Measurements from ENCODE around the gene CLPTM1L.
"Not testable (repeated sequence)": the region's sequence is repeated elsewhere in the genome, so short reads cannot be mapped to it uniquely, and the experiment has no call there.

The CLPTM1L gene

DNA sequence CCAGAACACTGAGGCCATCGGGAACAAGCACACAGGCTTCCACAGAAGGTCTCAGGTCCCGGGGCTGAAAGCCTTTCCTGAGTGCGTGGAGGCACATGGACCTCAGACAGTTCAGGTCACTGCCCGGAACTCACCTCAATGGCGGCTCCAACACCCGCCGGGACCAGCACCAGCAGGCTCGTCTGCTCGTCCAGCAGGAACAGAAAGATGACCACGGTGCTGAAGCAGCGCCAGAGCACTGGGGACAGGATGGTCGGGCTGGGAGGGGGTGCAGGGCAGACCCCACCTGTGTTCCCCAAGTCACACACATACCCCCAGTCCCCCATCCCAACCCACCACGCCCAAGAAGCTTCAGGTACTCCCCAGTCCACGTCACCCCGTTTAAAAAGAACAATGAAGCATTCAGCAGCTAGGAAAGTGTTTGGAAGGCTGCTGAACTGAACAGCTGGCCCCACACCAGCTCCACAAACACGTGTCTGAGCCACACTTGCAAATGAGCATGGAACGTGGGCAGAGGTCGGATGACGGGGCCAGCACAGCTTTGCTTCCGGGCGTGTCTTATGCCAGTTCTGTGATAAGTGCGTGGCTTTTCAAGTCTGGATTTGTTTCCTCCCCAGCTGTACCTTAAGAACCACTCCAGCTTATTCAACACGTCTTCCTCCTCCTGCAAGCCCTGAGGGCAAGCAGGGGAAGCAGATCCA is 14.6 kb downstream of the CLPTM1L start:
- TF ChIP-seq CTCF (IDR thresholded peaks at IDR 0.05; ENCODE audit: low read depth, low read length, missing control alignments) = no peak
- no peak overlapping the region for H3K4me3 ChIP-seq (ENCODE audit: low read depth, low read length)
- no peak for DNase-seq (ENCODE audit: low read depth)

DNA sequence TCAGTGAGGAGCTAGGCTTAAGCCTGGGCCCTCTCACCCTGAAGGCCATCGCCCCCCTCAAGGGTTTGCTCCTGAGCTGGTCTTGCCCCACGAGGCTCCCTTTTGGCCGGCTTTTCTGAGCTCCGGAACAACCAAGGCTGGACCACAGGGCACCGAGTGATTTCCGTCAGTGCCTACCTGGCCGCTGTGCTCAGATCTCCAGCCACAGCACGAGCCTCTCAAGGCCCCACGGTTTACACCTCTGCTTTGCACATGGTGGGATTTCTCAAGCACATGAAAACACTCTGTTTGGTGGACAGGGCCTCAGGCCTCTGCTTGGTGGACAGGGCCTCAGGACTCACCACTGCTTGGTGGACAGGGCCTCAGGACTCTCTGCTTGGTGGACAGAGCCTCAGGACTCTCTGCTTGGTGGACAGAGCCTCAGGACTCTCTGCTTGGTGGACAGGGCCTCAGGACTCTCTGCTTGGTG is 15.8 kb downstream of the CLPTM1L start:
- TF ChIP-seq CTCF (IDR thresholded peaks at IDR 0.05; ENCODE audit: low read depth, low read length, missing control alignments) = no peak
- no peak for DNase-seq (ENCODE audit: low read depth)
- no peak overlapping the region for H3K4me3 ChIP-seq (ENCODE audit: low read depth, low read length)

DNA sequence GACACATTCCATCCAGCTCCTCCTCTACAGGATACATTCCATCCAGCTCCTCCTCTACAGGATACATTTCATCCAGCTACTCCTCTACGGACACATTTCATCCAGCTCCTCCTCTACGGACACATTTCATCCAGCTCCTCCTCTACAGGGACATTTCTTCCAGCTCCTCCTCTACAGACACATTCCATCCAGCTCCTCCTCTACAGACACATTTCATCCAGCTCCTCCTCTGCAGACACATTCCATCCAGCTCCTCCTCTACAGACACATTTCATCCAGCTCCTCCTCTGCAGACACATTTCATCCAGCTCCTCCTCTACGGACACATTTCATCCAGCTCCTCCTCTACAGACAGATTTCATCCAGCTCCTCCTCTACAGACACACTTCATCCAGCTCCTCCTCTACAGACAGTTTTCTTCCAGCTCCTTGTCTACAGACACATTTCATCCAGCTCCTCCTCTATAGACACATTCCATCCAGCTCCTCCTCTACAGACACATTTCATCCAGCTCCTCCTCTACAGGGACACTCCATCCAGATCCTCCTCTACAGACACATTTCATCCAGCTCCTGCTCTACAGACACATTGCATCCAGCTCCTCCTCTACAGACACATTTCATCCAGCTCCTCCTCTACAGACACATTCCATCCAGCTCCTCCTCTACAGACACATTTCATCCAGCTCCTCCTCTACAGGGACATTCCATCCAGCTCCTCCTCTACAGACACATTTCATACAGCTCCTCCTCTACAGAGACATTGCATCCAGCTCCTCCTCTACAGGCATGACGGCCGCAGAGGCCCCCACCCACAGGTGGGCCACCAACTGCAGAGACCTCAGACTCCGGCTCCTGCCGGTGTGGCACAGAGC is 16.4 kb downstream of the CLPTM1L start:
- not testable (repeated sequence) for H3K4me3 ChIP-seq (ENCODE audit: low read depth, low read length); DNase-seq (ENCODE audit: low read depth)

DNA sequence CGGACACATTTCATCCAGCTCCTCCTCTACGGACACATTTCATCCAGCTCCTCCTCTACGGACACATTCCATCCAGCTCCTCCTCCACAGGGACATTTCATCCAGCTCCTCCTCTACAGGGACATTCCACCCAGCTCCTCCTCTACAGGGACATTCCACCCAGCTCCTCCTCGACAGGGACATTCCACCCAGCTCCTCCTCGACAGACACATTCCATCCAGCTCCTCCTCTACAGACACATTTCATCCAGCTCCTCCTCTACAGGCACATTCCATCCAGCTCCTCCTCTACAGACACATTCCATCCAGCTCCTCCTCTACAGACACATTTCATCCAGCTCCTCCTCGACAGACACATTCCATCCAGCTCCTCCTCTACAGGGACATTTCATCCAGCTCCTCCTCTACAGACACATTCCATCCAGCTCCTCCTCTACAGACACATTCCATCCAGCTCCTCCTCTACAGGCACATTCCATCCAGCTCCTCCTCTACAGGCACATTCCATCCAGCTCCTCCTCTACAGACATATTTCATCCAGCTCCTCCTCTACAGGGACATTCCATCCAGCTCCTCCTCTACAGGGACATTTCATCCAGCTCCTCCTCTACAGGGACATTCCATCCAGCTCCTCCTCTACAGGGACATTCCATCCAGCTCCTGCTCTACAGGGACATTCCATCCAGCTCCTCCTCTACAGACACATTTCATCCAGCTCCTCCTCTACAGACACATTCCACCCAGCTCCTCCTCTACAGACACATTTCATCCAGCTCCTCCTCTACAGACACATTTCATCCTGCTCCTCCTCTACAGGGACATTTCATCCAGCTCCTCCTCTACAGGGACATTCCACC is 17.8 kb downstream of the CLPTM1L start:
- DNase-seq (ENCODE audit: low read depth); H3K4me3 ChIP-seq (ENCODE audit: low read depth, low read length): not testable (repeated sequence)

GRCh38 chr5:1326532-1326875 is 18.4 kb downstream of the CLPTM1L start:
- DNase-seq (ENCODE audit: low read depth); H3K4me3 ChIP-seq (ENCODE audit: low read depth, low read length): not testable (repeated sequence)

DNA sequence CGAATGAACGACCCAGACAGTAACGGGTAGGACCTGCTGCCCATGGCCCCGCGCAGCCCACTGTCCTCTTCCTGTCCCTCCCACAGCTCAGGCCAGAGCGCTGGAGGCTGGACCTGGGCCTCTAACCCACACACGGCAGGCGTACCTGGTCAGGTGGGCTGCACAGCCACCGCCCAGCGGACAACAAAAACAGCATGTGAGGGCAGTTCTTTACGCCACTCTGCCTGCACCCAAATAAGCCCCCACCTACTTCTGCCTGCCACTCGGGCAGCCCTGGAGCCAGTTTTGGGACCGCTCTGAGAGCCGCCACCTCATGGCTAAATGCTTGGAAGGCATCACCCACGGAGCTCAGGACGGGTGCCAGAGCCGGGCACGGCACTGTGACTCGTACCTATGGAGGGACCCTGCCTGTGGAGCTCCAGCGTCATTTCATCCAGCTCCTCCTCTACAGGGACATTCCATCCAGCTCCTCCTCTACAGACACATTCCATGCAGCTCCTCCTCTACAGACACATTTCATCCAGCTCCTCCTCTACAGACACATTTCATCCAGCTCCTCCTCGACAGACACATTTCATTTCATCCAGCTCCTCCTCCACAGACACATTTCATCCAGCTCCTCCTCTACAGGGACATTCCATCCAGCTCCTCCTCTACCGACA is 18.9 kb downstream of the CLPTM1L start:
- TF ChIP-seq CTCF (IDR thresholded peaks at IDR 0.05; ENCODE audit: low read depth, low read length, missing control alignments) = no peak
- H3K4me3 ChIP-seq (ENCODE audit: low read depth, low read length) = no peak overlapping the region
- DNase-seq (ENCODE audit: low read depth) = no peak

DNA sequence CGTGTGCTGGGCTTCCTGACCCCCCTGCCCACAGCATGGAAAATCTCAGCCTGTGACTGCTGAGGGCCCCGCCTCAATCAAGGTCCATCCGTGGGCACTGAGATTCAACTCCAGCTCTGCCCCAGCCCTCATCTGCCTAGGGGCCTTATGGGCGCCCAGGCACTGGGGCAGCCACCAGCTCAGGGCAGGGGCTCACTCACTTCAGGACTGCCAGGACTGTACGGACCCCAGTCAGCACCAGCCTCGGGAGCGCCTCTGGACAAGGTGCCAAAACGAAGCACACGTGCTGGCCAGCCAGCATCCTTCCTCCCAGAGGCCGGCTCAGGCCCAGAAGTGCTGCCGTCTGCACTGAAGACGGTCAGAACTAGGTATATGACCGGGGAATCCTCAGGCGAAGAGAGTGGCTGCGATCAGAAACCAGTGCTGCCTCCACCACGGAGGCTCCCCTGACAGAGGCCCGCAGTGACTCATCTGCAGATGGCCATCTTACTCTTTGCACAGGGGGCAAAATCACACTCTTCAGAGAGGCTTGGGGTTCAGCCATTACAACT is 19.6 kb downstream of the CLPTM1L start:
- H3K4me3 ChIP-seq (ENCODE audit: low read depth, low read length) = no peak overlapping the region
- no peak for DNase-seq (ENCODE audit: low read depth)
- TF ChIP-seq CTCF (IDR thresholded peaks at IDR 0.05; ENCODE audit: low read depth, low read length, missing control alignments) = no peak

Data from GM12864 (cell line).